ENCODE measurements around the gene CCDC142. TPM values are rescaled to one million over a fixed set of nuclear protein-coding genes. Genes with fewer than 3 reads are reported as not detected.
"Not testable (repeated sequence)": the region's sequence is repeated elsewhere in the genome, so short reads cannot be mapped to it uniquely, and the experiment has no call there.

The CCDC142 gene
- polyA plus RNA-seq, 1 donor from 2014 or later, result 21.6 TPM

DNA sequence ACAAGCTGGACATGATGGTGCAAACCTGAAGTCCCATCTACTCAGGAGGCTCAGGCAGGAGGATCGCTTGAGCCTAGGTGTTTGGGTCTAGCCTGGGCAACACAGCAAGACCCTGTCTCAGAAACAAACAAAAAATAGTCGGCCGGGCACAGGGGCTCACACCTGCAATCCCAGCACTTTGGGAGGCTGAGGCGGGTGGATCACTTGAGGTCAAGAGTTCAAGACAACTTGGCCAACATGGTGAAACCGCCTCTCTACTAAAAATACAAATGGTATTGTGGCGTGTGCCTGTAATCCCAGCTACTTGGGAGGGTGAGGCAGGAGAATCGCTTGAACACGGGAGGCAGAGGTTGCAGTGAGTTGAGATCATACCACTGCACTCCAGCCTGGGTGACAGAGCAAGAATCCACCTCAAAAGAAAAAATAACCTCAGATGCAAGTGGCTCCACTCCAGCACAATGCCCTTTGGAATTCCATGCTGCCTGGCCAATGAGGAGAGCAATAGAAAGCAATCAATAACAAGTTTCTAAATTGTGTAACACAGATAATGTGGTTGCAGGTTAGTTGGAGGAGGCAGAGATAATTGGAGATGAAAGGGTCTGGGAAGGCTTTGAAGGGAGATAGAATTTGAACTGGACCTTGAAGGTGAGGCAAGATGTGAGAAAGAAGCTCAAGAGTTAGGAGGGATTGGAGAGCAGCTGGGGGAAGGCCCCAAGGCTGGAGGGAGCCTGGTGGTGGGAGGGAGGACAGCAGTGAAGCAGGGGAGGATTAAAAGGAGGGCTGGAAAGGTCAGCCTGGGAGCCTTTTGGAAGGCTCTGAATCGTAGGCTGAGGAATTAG, 6.1 kb upstream of the CCDC142 start:
- Histone ChIP-seq H3F3A (ENCODE audit: insufficient read depth, low read length, poor library complexity, severe bottlenecking) (no peaks in the 10 kb centered on the region), H3K9me2 (ENCODE audit: insufficient read depth, low read length) (no peaks in the 10 kb centered on the region), H3K4me3 (ENCODE audit: low read length) (no peak overlapping the region), H3K79me2 (replicated peaks; ENCODE audit: insufficient read depth, low read length) (no peaks in the 10 kb centered on the region), H3K27ac (ENCODE audit: low read length) (no peak overlapping the region), H3K36me3 (ENCODE audit: insufficient read depth, low read length) (no peaks in the 10 kb centered on the region), H3K9me3 (ENCODE audit: low read length) (no peaks in the 10 kb centered on the region), H2AFZ (ENCODE audit: low read depth, low read length) (no peak overlapping the region), H3K4me2 (ENCODE audit: low read length) (no peak overlapping the region), H4K20me1 (ENCODE audit: insufficient read depth) (no peaks in the 10 kb centered on the region), H3K9ac (ENCODE audit: low read length) (no peak overlapping the region), H3K27me3 (ENCODE audit: insufficient read depth, low read depth, low read length) (no peaks in the 10 kb centered on the region)
- TF ChIP-seq POLR2AphosphoS5 (IDR thresholded peaks at IDR 0.05) (no peak), EZH2 (IDR thresholded peaks at IDR 0.05; ENCODE audit: borderline replicate concordance, insufficient read depth, low read length, poor library complexity, severe bottlenecking) (no peak), RAD21 (conservative IDR thresholded peaks at IDR 0.05) (no peak), SMC3 (conservative IDR thresholded peaks at IDR 0.05; ENCODE audit: poor library complexity) (no peak)
- TF ChIP-seq, protein P1, sequence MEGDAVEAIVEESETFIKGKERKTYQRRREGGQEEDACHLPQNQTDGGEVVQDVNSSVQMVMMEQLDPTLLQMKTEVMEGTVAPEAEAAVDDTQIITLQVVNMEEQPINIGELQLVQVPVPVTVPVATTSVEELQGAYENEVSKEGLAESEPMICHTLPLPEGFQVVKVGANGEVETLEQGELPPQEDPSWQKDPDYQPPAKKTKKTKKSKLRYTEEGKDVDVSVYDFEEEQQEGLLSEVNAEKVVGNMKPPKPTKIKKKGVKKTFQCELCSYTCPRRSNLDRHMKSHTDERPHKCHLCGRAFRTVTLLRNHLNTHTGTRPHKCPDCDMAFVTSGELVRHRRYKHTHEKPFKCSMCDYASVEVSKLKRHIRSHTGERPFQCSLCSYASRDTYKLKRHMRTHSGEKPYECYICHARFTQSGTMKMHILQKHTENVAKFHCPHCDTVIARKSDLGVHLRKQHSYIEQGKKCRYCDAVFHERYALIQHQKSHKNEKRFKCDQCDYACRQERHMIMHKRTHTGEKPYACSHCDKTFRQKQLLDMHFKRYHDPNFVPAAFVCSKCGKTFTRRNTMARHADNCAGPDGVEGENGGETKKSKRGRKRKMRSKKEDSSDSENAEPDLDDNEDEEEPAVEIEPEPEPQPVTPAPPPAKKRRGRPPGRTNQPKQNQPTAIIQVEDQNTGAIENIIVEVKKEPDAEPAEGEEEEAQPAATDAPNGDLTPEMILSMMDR (IDR thresholded peaks at IDR 0.05; ENCODE audit: poor library complexity, severe bottlenecking), result no peak

DNA sequence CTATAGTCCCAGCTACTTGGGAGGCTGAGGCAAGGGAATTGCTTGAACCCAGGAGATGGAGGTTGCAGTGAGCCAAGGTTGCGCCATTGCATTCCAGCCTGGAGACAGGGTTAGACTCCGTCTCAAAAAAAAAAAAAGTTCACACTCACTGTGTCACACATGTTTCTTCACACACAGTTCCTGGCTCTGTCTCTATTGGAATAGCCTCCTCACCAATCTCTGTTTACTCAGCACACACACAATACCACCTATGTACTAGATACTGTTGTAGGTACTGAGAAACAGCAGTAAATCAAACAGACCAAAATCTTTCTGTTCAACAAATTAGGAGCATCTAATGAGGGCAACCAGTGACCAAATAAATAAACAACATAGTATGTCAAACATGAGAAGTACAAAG, 3.3 kb upstream of the CCDC142 start:
- Histone ChIP-seq H3K36me3 (ENCODE audit: insufficient read depth, low read length) (no peaks in the 10 kb centered on the region), H2AFZ (ENCODE audit: low read depth, low read length) (no peak overlapping the region), H3K9me2 (ENCODE audit: insufficient read depth, low read length) (no peaks in the 10 kb centered on the region), H3F3A (ENCODE audit: insufficient read depth, low read length, poor library complexity, severe bottlenecking) (no peaks in the 10 kb centered on the region), H3K4me3 (ENCODE audit: low read length) (no peak overlapping the region), H3K9ac (ENCODE audit: low read length) (no peak overlapping the region), H3K4me2 (ENCODE audit: low read length) (no peak overlapping the region), H4K20me1 (ENCODE audit: insufficient read depth) (no peaks in the 10 kb centered on the region), H3K79me2 (replicated peaks; ENCODE audit: insufficient read depth, low read length) (peaks cover 8% of the 10 kb centered on the region), H3K27ac (ENCODE audit: low read length) (no peak overlapping the region), H3K27me3 (ENCODE audit: insufficient read depth, low read depth, low read length) (no peaks in the 10 kb centered on the region), H3K9me3 (ENCODE audit: low read length) (no peaks in the 10 kb centered on the region)
- TF ChIP-seq EZH2 (IDR thresholded peaks at IDR 0.05; ENCODE audit: borderline replicate concordance, insufficient read depth, low read length, poor library complexity, severe bottlenecking) (no peak), POLR2AphosphoS5 (IDR thresholded peaks at IDR 0.05) (no peak), RAD21 (conservative IDR thresholded peaks at IDR 0.05) (no peak), REST (IDR thresholded peaks at IDR 0.05; ENCODE audit: borderline replicate concordance) (no peak), EP300 (conservative IDR thresholded peaks at IDR 0.05; ENCODE audit: poor library complexity, severe bottlenecking) (no peak), SMC3 (conservative IDR thresholded peaks at IDR 0.05; ENCODE audit: poor library complexity) (no peak), MXI1 (conservative IDR thresholded peaks at IDR 0.05; ENCODE audit: poor library complexity, severe bottlenecking) (no peak), TAF1 (IDR thresholded peaks at IDR 0.05; ENCODE audit: low read depth) (no peak)
- TF ChIP-seq, protein P1 (IDR thresholded peaks at IDR 0.05; ENCODE audit: poor library complexity, severe bottlenecking), result no peak

- not testable (repeated sequence) for H2AFZ ChIP-seq (ENCODE audit: low read depth, low read length); H3K9me2 ChIP-seq (ENCODE audit: insufficient read depth, low read length); H3K27ac ChIP-seq (ENCODE audit: low read length); H3K27me3 ChIP-seq (ENCODE audit: insufficient read depth, low read depth, low read length); H3K36me3 ChIP-seq (ENCODE audit: insufficient read depth, low read length); H3K9me3 ChIP-seq (ENCODE audit: low read length); H3F3A ChIP-seq (ENCODE audit: insufficient read depth, low read length, poor library complexity, severe bottlenecking); H4K20me1 ChIP-seq (ENCODE audit: insufficient read depth)
- Histone ChIP-seq H3K9ac (ENCODE audit: low read length) (peak overlapping the region; percentile 94), H3K79me2 (replicated peaks; ENCODE audit: insufficient read depth, low read length) (peaks cover 26% of the 10 kb centered on the region), H3K4me2 (ENCODE audit: low read length) (peak overlapping the region; percentile 97), H3K4me3 (ENCODE audit: low read length) (peak overlapping the region; percentile 100)
Measured at GRCh38 chr2:74483675-74484164, 922 bp upstream of the CCDC142 start.
